Osteoblast (primary cell): ENCODE results near the gene DHRSX. TPM values are rescaled to one million over a fixed set of nuclear protein-coding genes. Genes with fewer than 3 reads are reported as not detected.

Experiments used
- DNase-seq: peaks from one replicate; pipeline ENCODE4 v3.0.0; 2011; ENCODE audit warnings: low spot score, mixed read lengths; ENCODE audit not compliant: insufficient read length; ENCODE audit errors: missing footprints
- H2AFZ ChIP-seq: 2 replicates; pipeline ENCODE4 v1.6.0; 2011; ENCODE audit warnings: mild to moderate bottlenecking, low read length
- H3K27ac ChIP-seq: 2 replicates; pipeline ENCODE4 v1.5.1; 2011; ENCODE audit warnings: mild to moderate bottlenecking, low read depth, low read length, moderate library complexity
- H3K27me3 ChIP-seq: 2 replicates; pipeline ENCODE4 v1.6.0; 2012; ENCODE audit warnings: mild to moderate bottlenecking, control low read depth, inconsistent platforms, low read length, moderate library complexity; ENCODE audit not compliant: insufficient read depth
- H3K36me3 ChIP-seq: 2 replicates; pipeline ENCODE4 v1.5.1; 2011; ENCODE audit warnings: mild to moderate bottlenecking, low read length, control low read depth, moderate library complexity; ENCODE audit not compliant: insufficient read depth
- H3K4me1 ChIP-seq: 2 replicates; pipeline ENCODE4 v1.5.1; 2011; ENCODE audit warnings: mild to moderate bottlenecking, low read length, control low read depth, moderate library complexity; ENCODE audit not compliant: insufficient read depth
- H3K4me2 ChIP-seq: 2 replicates; pipeline ENCODE4 v1.6.0; 2011; ENCODE audit warnings: mild to moderate bottlenecking, low read length; ENCODE audit not compliant: insufficient read depth
- H3K4me3 ChIP-seq: fragments of 200-600 bp; sonication (generic); 3 replicates; pipeline ENCODE4 v1.5.1; 2012; ENCODE audit warnings: mild to moderate bottlenecking, low read length, inconsistent platforms; ENCODE audit not compliant: insufficient read depth
- H3K79me2 ChIP-seq: 2 replicates; pipeline ENCODE4 v1.6.0; 2012; ENCODE audit warnings: mild to moderate bottlenecking, low read length, control low read depth, inconsistent platforms; ENCODE audit not compliant: insufficient read depth
- H3K9me3 ChIP-seq: 2 replicates; pipeline ENCODE4 v1.5.1; 2011; ENCODE audit warnings: low read depth, low read length, control low read depth
- H4K20me1 ChIP-seq: 2 replicates; pipeline ENCODE4 v1.6.0; 2012; ENCODE audit warnings: mild to moderate bottlenecking, low read length, control low read depth; ENCODE audit not compliant: insufficient read depth
- CTCF ChIP-seq: IDR thresholded peaks from 2 replicates; pipeline ENCODE4 v1.5.1; 2011; ENCODE audit warnings: mild to moderate bottlenecking, low read depth, low read length, moderate library complexity; ENCODE audit errors: extremely low read depth
- total RNA-seq: library from RNA; depleted of rRNA; stranded (reverse); fragments of >200 nt; gene quantifications from 2 replicates; pipeline ENCODE4 v1.2.3, GENCODE V29; 2012

The DHRSX gene
- total RNA-seq, 1 donor, result 37.6 TPM

- Histone ChIP-seq H3K4me2 (no peak overlapping the region), H4K20me1 (no peaks in the 10 kb centered on the region), H3K79me2 (no peaks in the 10 kb centered on the region), H3K4me1 (no peaks in the 10 kb centered on the region), H3K36me3 (no peaks in the 10 kb centered on the region), H3K9me3 (no peaks in the 10 kb centered on the region), H2AFZ (no peak overlapping the region), H3K27me3 (peaks cover 14% of the 10 kb centered on the region), H3K27ac (no peak overlapping the region), H3K4me3 (no peak overlapping the region)
- TF ChIP-seq CTCF, result no peak
- no peak for DNase-seq
These were observed 40.8 kb upstream of the DHRSX start for GRCh38 chrX:2541603-2542002.

GRCh38 chrX:2540426-2540947, 39.7 kb upstream of the DHRSX start:
- TF ChIP-seq CTCF, result no peak
- no peaks in the 10 kb centered on the region for H3K79me2 ChIP-seq
- H3K4me2 ChIP-seq, result no peak overlapping the region
- H3K4me1 ChIP-seq, result no peaks in the 10 kb centered on the region
- H3K27me3 ChIP-seq, result peaks cover 14% of the 10 kb centered on the region
- no peak overlapping the region for H3K4me3 ChIP-seq
- H3K27ac ChIP-seq, result no peak overlapping the region
- no peaks in the 10 kb centered on the region for H3K36me3 ChIP-seq
- no peaks in the 10 kb centered on the region for H3K9me3 ChIP-seq
- no peak overlapping the region for H2AFZ ChIP-seq
- DNase-seq, result no peak
- H4K20me1 ChIP-seq, result no peaks in the 10 kb centered on the region

- Histone ChIP-seq H3K36me3 (no peaks in the 10 kb centered on the region), H3K4me3 (no peak overlapping the region), H3K9me3 (no peaks in the 10 kb centered on the region), H3K4me2 (no peak overlapping the region), H4K20me1 (no peaks in the 10 kb centered on the region), H3K27ac (no peak overlapping the region), H3K27me3 (peaks cover 14% of the 10 kb centered on the region), H3K4me1 (no peaks in the 10 kb centered on the region), H3K79me2 (no peaks in the 10 kb centered on the region), H2AFZ (no peak overlapping the region)
- peak; percentile 42 for DNase-seq
- no peak for TF ChIP-seq CTCF
These were observed 38.8 kb upstream of the DHRSX start for GRCh38 chrX:2539586-2539985.

- no peak overlapping the region for H3K27ac ChIP-seq
- no peak overlapping the region for H3K4me2 ChIP-seq
- no peaks in the 10 kb centered on the region for H3K4me1 ChIP-seq
- peaks cover 14% of the 10 kb centered on the region for H3K27me3 ChIP-seq
- H3K4me3 ChIP-seq, result no peak overlapping the region
- no peak for TF ChIP-seq CTCF
- no peak overlapping the region for H2AFZ ChIP-seq
- H4K20me1 ChIP-seq, result no peaks in the 10 kb centered on the region
- DNase-seq, result no peak
- no peaks in the 10 kb centered on the region for H3K9me3 ChIP-seq
- H3K79me2 ChIP-seq, result no peaks in the 10 kb centered on the region
- no peaks in the 10 kb centered on the region for H3K36me3 ChIP-seq
These were observed 37.4 kb upstream of the DHRSX start for GRCh38 chrX:2538031-2538757.
